Erythroblast (primary cell): Measurements from ENCODE around the gene DLX6.

ENCODE experiments used
- DNase-seq, 2 experiments: peaks; one replicate each; lab custom pipeline; 2025; lab: John Stamatoyannopoulos, UW
- GATA1 ChIP-seq: IDR thresholded peaks from 2 replicates; pipeline ENCODE4 v1.6.1; 2011; ENCODE audit warnings: low read depth, mild to moderate bottlenecking, control low read depth, low read length, moderate library complexity
- POLR2A ChIP-seq: IDR thresholded peaks from 2 replicates; pipeline ENCODE4 v1.6.1; 2011; ENCODE audit warnings: mild to moderate bottlenecking, low read length

DLX6 gene

GRCh38 chr7:97005183-97006054 is at the start of gene DLX6:
TSS of gene DLX6 (plus strand) at chr7:97005553. CDS start at chr7:97005978, 425 bp downstream.
- TF ChIP-seq GATA1 (no peak), POLR2A (no peak)
- DNase-seq, result peak; percentile 12

- DNase-seq, result no peak
- TF ChIP-seq GATA1, result no peak
- TF ChIP-seq POLR2A, result no peak
These were observed 46.2 kb upstream of the DLX6 start for GRCh38 chr7:96959135-96959534.

- no peak for DNase-seq
- TF ChIP-seq POLR2A, result no peak
- TF ChIP-seq GATA1, result no peak
These were observed 43.0 kb upstream of the DLX6 start for GRCh38 chr7:96962221-96962885.

- TF ChIP-seq POLR2A, result no peak
- no peak for TF ChIP-seq GATA1
- no peak for DNase-seq
These were observed 36.4 kb upstream of the DLX6 start for GRCh38 chr7:96968981-96969380.

- no peak for DNase-seq
- TF ChIP-seq POLR2A, result no peak
These were observed 34.6 kb upstream of the DLX6 start for GRCh38 chr7:96970739-96971138.

GRCh38 chr7:96973986-96974385 is 31.4 kb upstream of the DLX6 start:
- no peak for TF ChIP-seq POLR2A
- no peak for TF ChIP-seq GATA1

GRCh38 chr7:96976106-96976505 is 29.2 kb upstream of the DLX6 start:
- TF ChIP-seq POLR2A (no peak), GATA1 (no peak)
- no peak for DNase-seq

More at GRCh38 chr7:96973986-96974385, 31.4 kb upstream of the DLX6 start:
- DNase-seq, result no peak

GRCh38 chr7:96977445-96977844 is 27.9 kb upstream of the DLX6 start:
- no peak for TF ChIP-seq POLR2A
- DNase-seq, result no peak

GRCh38 chr7:96979551-96980276 is 25.6 kb upstream of the DLX6 start:
- no peak for DNase-seq
- TF ChIP-seq GATA1 (no peak), POLR2A (no peak)

- no peak for TF ChIP-seq GATA1
- TF ChIP-seq POLR2A, result no peak
- DNase-seq, result no peak
These were observed 22.8 kb upstream of the DLX6 start for GRCh38 chr7:96982586-96982985.

GRCh38 chr7:96985992-96986391 is 19.4 kb upstream of the DLX6 start:
- no peak for TF ChIP-seq POLR2A
- no peak for TF ChIP-seq GATA1
- DNase-seq, result no peak

GRCh38 chr7:96986901-96987300 is 18.5 kb upstream of the DLX6 start:
- no peak for DNase-seq
- no peak for TF ChIP-seq GATA1
- TF ChIP-seq POLR2A, result no peak

GRCh38 chr7:96987719-96988118 is 17.6 kb upstream of the DLX6 start:
- TF ChIP-seq GATA1 (no peak), POLR2A (no peak)
- no peak for DNase-seq
